T-helper 2 cell treated with Interferon-gamma antibody and Interleukin-4, amounts not matched to agents 5 μg/mL and 100 μg/mL, for 36 hours (primary cell): ENCODE data around the gene DDX49.

Experiments used
- DNase-seq: peaks from one replicate; pipeline ENCODE4 v3.0.0; 2021; ENCODE audit warnings: low spot score
- H3K27ac Mint-ChIP-seq: one replicate; pipeline ENCODE4 v1.8.0; 2021; ENCODE audit warnings: mild to moderate bottlenecking, mixed read lengths
- H3K27me3 Mint-ChIP-seq: one replicate; pipeline ENCODE4 v1.8.0; 2021; ENCODE audit warnings: low read depth, mixed read lengths
- H3K36me3 Mint-ChIP-seq: one replicate; pipeline ENCODE4 v1.8.0; 2021; ENCODE audit warnings: low read depth, mixed read lengths
- H3K4me1 Mint-ChIP-seq: one replicate; pipeline ENCODE4 v1.8.0; 2021; ENCODE audit warnings: low read depth, mixed read lengths
- H3K4me3 Mint-ChIP-seq: one replicate; pipeline ENCODE4 v1.8.0; 2022; ENCODE audit warnings: mild to moderate bottlenecking, moderate library complexity, mixed read lengths
- H3K9me3 Mint-ChIP-seq: one replicate; pipeline ENCODE4 v1.8.0; 2021; ENCODE audit warnings: mixed read lengths

DDX49 gene

GRCh38 chr19:18939163-18939562 is 19.6 kb downstream of the DDX49 start:
- Mint-ChIP-seq H3K27ac (no peak overlapping the region), H3K27me3 (peaks cover 45% of the 10 kb centered on the region), H3K9me3 (no peaks in the 10 kb centered on the region), H3K36me3 (no peaks in the 10 kb centered on the region), H3K4me3 (peak overlapping the region; percentile 30), H3K4me1 (peaks cover 4% of the 10 kb centered on the region)
- no peak for DNase-seq

GRCh38 chr19:18939922-18940768 is 20.6 kb downstream of the DDX49 start:
- no peak for DNase-seq
- no peaks in the 10 kb centered on the region for H3K36me3 Mint-ChIP-seq
- peak overlapping the region; percentile 76 for H3K4me3 Mint-ChIP-seq
- peaks cover 43% of the 10 kb centered on the region for H3K27me3 Mint-ChIP-seq
- H3K4me1 Mint-ChIP-seq: peaks cover 4% of the 10 kb centered on the region
- H3K9me3 Mint-ChIP-seq: no peaks in the 10 kb centered on the region
- H3K27ac Mint-ChIP-seq: no peak overlapping the region

GRCh38 chr19:18940769-18941627 is 21.5 kb downstream of the DDX49 start, which contains the start of gene HOMER3:
TSS of gene HOMER3 (minus strand) at chr19:18941217. CDS start at chr19:18938982, 2,235 bp downstream.
- H3K4me3 Mint-ChIP-seq: peak within 1 kb of the TSS; percentile 49
- DNase-seq: peak; percentile 68
- peaks cover 42% of the 10 kb centered on the region for H3K27me3 Mint-ChIP-seq
- peaks cover 4% of the 10 kb centered on the region for H3K4me1 Mint-ChIP-seq
- H3K27ac Mint-ChIP-seq: no peak within 1 kb of the TSS
- no peaks in the 10 kb centered on the region for H3K36me3 Mint-ChIP-seq
- H3K9me3 Mint-ChIP-seq: no peaks in the 10 kb centered on the region

- peak overlapping the region; percentile 49 for H3K4me3 Mint-ChIP-seq
- no peak for DNase-seq
- H3K36me3 Mint-ChIP-seq: no peaks in the 10 kb centered on the region
- H3K27me3 Mint-ChIP-seq: peaks cover 41% of the 10 kb centered on the region
- H3K9me3 Mint-ChIP-seq: no peaks in the 10 kb centered on the region
- peaks cover 4% of the 10 kb centered on the region for H3K4me1 Mint-ChIP-seq
- no peak overlapping the region for H3K27ac Mint-ChIP-seq
Observed at GRCh38 chr19:18941628-18942354, 22.3 kb downstream of the DDX49 start.

GRCh38 chr19:18942692-18943091 is 23.2 kb downstream of the DDX49 start:
- peaks cover 38% of the 10 kb centered on the region for H3K27me3 Mint-ChIP-seq

GRCh38 chr19:18943465-18943864 is 23.9 kb downstream of the DDX49 start:
- Mint-ChIP-seq H3K4me3 (no peak overlapping the region), H3K27ac (no peak overlapping the region), H3K9me3 (no peaks in the 10 kb centered on the region), H3K27me3 (peaks cover 33% of the 10 kb centered on the region), H3K4me1 (peaks cover 4% of the 10 kb centered on the region), H3K36me3 (no peaks in the 10 kb centered on the region)
- no peak for DNase-seq

More at GRCh38 chr19:18942692-18943091, 23.2 kb downstream of the DDX49 start:
- H3K4me1 Mint-ChIP-seq: peaks cover 4% of the 10 kb centered on the region
- DNase-seq: no peak
- H3K27ac Mint-ChIP-seq: no peak overlapping the region
- H3K4me3 Mint-ChIP-seq: no peak overlapping the region
- no peaks in the 10 kb centered on the region for H3K36me3 Mint-ChIP-seq
- no peaks in the 10 kb centered on the region for H3K9me3 Mint-ChIP-seq

GRCh38 chr19:18945297-18945696 is 25.8 kb downstream of the DDX49 start:
- H3K27ac Mint-ChIP-seq: no peak overlapping the region

GRCh38 chr19:18946335-18946734 is 26.8 kb downstream of the DDX49 start:
- DNase-seq: no peak
- Mint-ChIP-seq H3K36me3 (no peaks in the 10 kb centered on the region), H3K9me3 (no peaks in the 10 kb centered on the region), H3K4me3 (no peak overlapping the region), H3K27me3 (peaks cover 14% of the 10 kb centered on the region), H3K4me1 (no peaks in the 10 kb centered on the region), H3K27ac (no peak overlapping the region)

More at GRCh38 chr19:18945297-18945696, 25.8 kb downstream of the DDX49 start:
- H3K27me3 Mint-ChIP-seq: peaks cover 19% of the 10 kb centered on the region
- H3K36me3 Mint-ChIP-seq: no peaks in the 10 kb centered on the region
- H3K9me3 Mint-ChIP-seq: no peaks in the 10 kb centered on the region
- H3K4me3 Mint-ChIP-seq: no peak overlapping the region
- H3K4me1 Mint-ChIP-seq: peaks cover 2% of the 10 kb centered on the region
- no peak for DNase-seq

GRCh38 chr19:18946918-18947317 is 27.4 kb downstream of the DDX49 start:
- Mint-ChIP-seq H3K27me3 (peaks cover 9% of the 10 kb centered on the region), H3K36me3 (no peaks in the 10 kb centered on the region), H3K4me3 (no peak overlapping the region), H3K27ac (no peak overlapping the region), H3K9me3 (no peaks in the 10 kb centered on the region), H3K4me1 (no peaks in the 10 kb centered on the region)
- no peak for DNase-seq

- no peak for DNase-seq
- H3K9me3 Mint-ChIP-seq: no peaks in the 10 kb centered on the region
- H3K36me3 Mint-ChIP-seq: no peaks in the 10 kb centered on the region
- no peaks in the 10 kb centered on the region for H3K27me3 Mint-ChIP-seq
- H3K4me3 Mint-ChIP-seq: no peak overlapping the region
- no peak overlapping the region for H3K27ac Mint-ChIP-seq
- no peaks in the 10 kb centered on the region for H3K4me1 Mint-ChIP-seq
Observed at GRCh38 chr19:18948075-18948975, 28.8 kb downstream of the DDX49 start.

GRCh38 chr19:18948976-18949356 is 29.5 kb downstream of the DDX49 start:
- H3K9me3 Mint-ChIP-seq: no peaks in the 10 kb centered on the region
- no peaks in the 10 kb centered on the region for H3K4me1 Mint-ChIP-seq
- H3K36me3 Mint-ChIP-seq: no peaks in the 10 kb centered on the region
- no peak for DNase-seq
- H3K27me3 Mint-ChIP-seq: no peaks in the 10 kb centered on the region
- no peak overlapping the region for H3K4me3 Mint-ChIP-seq
- H3K27ac Mint-ChIP-seq: no peak overlapping the region

GRCh38 chr19:18949858-18950257 is 30.3 kb downstream of the DDX49 start:
- Mint-ChIP-seq H3K9me3 (peaks cover 1% of the 10 kb centered on the region), H3K4me1 (no peaks in the 10 kb centered on the region), H3K27me3 (no peaks in the 10 kb centered on the region), H3K4me3 (no peak overlapping the region), H3K27ac (no peak overlapping the region), H3K36me3 (no peaks in the 10 kb centered on the region)
- no peak for DNase-seq

GRCh38 chr19:18951721-18952281 is 32.3 kb downstream of the DDX49 start:
- no peaks in the 10 kb centered on the region for H3K36me3 Mint-ChIP-seq
- no peaks in the 10 kb centered on the region for H3K4me1 Mint-ChIP-seq
- no peak overlapping the region for H3K4me3 Mint-ChIP-seq
- H3K27ac Mint-ChIP-seq: no peak overlapping the region
- no peaks in the 10 kb centered on the region for H3K27me3 Mint-ChIP-seq
- DNase-seq: no peak
- H3K9me3 Mint-ChIP-seq: peaks cover 5% of the 10 kb centered on the region
